Thyroid gland (tissue), 4 donors: Measurements from ENCODE around the gene CHPF. TPM values are rescaled to one million over a fixed set of nuclear protein-coding genes. Genes with fewer than 3 reads are reported as not detected.

Experiments
- DNase-seq, 2 donors: peaks; one replicate each; pipeline ENCODE4 v3.0.0-alpha.2; 2019
- H3K27ac ChIP-seq, 3 donors: fragments of 200-600 bp; sonication (generic); 1 replicate in 2 of 3; 2 replicates in 1 of 3; pipeline ENCODE4 v1.5.1; 2016 to 2019; ENCODE audit warnings: mild to moderate bottlenecking in 1 of 3, moderate library complexity in 1 of 3
- H3K27me3 ChIP-seq: fragments of 200-600 bp; sonication (generic); one replicate; pipeline ENCODE4 v1.5.1; 2019
- H3K36me3 ChIP-seq, 2 donors: fragments of 200-600 bp; sonication (generic); one replicate each; pipeline ENCODE4 v1.5.1; 2016 to 2019
- H3K4me1 ChIP-seq, 2 donors: fragments of 200-600 bp; sonication (generic); one replicate each; pipeline ENCODE4 v1.5.1; 2017 to 2019
- H3K4me3 ChIP-seq, 3 donors: fragments of 200-600 bp; sonication (generic); replicated peaks in 1 of 3; 1 replicate in 2 of 3; 2 replicates in 1 of 3; pipeline ENCODE4 v1.5.1; 2016; ENCODE audit warnings: mild to moderate bottlenecking in 1 of 3
- H3K9me3 ChIP-seq: fragments of 200-600 bp; sonication (generic); one replicate; pipeline ENCODE4 v1.5.1; 2017
- CTCF ChIP-seq, 6 experiments: fragments of 200-600 bp in 3 of 6; fragments of 450-650 bp in 3 of 6; sonication (generic) in 3 of 6; IDR thresholded peaks; one replicate each; pipeline ENCODE4 v1.5.1; 2016 to 2019; ENCODE audit warnings: antibody characterized with exemption in 6 of 6, mild to moderate bottlenecking in 2 of 6, inconsistent platforms in 1 of 6, moderate library complexity in 1 of 6
- POLR2A ChIP-seq, 2 donors: fragments of 450-650 bp; IDR thresholded peaks; one replicate each; pipeline ENCODE4 v1.6.1; 2017; ENCODE audit warnings: antibody characterized with exemption in 2 of 2, mild to moderate bottlenecking in 2 of 2, moderate library complexity in 1 of 2
- WGBS, 2 donors: methylation state at CpG; one replicate each; pipeline ENCODE4 v1.1.5; 2017; 5-methylcytosine and 5-hydroxymethylcytosine counted together
- intact Hi-C: fragments of 100-400 bp; cut with DNase I; formaldehyde crosslinking; loops from one replicate; pipeline ENCODE4 v1.15.1; 2023
- total RNA-seq, 4 donors: library from RNA; depleted of rRNA; stranded (reverse); fragments of >200 nt; gene quantifications; one replicate each; pipeline ENCODE4 v1.2.3, GENCODE V29; 2016

CHPF gene
- 100 to 1,000 TPM in 3 of 4 donors, 10 to 100 TPM in 1; 57.2 to 194 (median 141) TPM for total RNA-seq

GRCh38 chr2:219543596-219544358, at the start of gene CHPF, which contains the start of gene TMEM198:
TSS of gene CHPF (minus strand) at chr2:219543809. CDS start at chr2:219543538, 271 bp downstream.
TSS of gene TMEM198 (plus strand) at chr2:219544028. CDS start at chr2:219544728, 700 bp downstream.
- no peak for TF ChIP-seq CTCF (IDR thresholded peaks at IDR 0.05)
- TF ChIP-seq POLR2A (IDR thresholded peaks at IDR 0.05) = peak in 1 of 2 donors; percentile 85
- intact Hi-C loops = loop anchor here (5.0 kb wide), 1 partner anchor 144 kb away; no protein-coding TSS in a partner anchor
- peak; percentile 99 for DNase-seq
- WGBS, 2 donors = 1 to 2% methylated on average over 17 to 22 of the region's 75 CpGs
- peak within 1 kb of the TSS; percentile 33 to 83 (median 79) for H3K4me3 ChIP-seq
- peaks cover 21 to 24% of the 10 kb centered on the region in 2 donors for H3K4me1 ChIP-seq
- peak within 1 kb of the TSS; percentile 78 to 91 (median 84) for H3K27ac ChIP-seq
- H3K9me3 ChIP-seq = no peaks in the 10 kb centered on the region
- no peaks in the 10 kb centered on the region for H3K27me3 ChIP-seq
- H3K36me3 ChIP-seq = peaks cover 14 to 17% of the 10 kb centered on the region in 2 donors

GRCh38 chr2:219593154-219593553, 49.5 kb upstream of the CHPF start:
- intact Hi-C loops = no loop called here
- TF ChIP-seq POLR2A (IDR thresholded peaks at IDR 0.05) (no peak), CTCF (IDR thresholded peaks at IDR 0.05) (no peak)
- no peak overlapping the region for H3K27ac ChIP-seq
- WGBS, 2 donors = 85 to 91% methylated on average over 2 of the region's 2 CpGs
- H3K27me3 ChIP-seq = no peaks in the 10 kb centered on the region
- no peaks in the 10 kb centered on the region for H3K36me3 ChIP-seq
- H3K9me3 ChIP-seq = no peaks in the 10 kb centered on the region
- peaks cover 0 to 7% of the 10 kb centered on the region in 2 donors for H3K4me1 ChIP-seq
- no peak for DNase-seq
- no peak overlapping the region for H3K4me3 ChIP-seq

GRCh38 chr2:219592736-219593135, 49.1 kb upstream of the CHPF start:
- Histone ChIP-seq H3K4me3 (no peak overlapping the region), H3K4me1 (peaks cover 0 to 7% of the 10 kb centered on the region in 2 donors), H3K27ac (no peak overlapping the region), H3K36me3 (no peaks in the 10 kb centered on the region), H3K27me3 (no peaks in the 10 kb centered on the region), H3K9me3 (no peaks in the 10 kb centered on the region)
- 51 to 56% methylated on average over 6 of the region's 6 CpGs for WGBS, 2 donors
- TF ChIP-seq POLR2A (IDR thresholded peaks at IDR 0.05) (no peak), CTCF (IDR thresholded peaks at IDR 0.05) (no peak)
- peak; percentile 37 to 52 for DNase-seq
- intact Hi-C loops = no loop called here

GRCh38 chr2:219591091-219591490, 47.5 kb upstream of the CHPF start:
- WGBS, 2 donors = 70 to 72% methylated on average over 4 of the region's 4 CpGs
- no peaks in the 10 kb centered on the region for H3K36me3 ChIP-seq
- no peak overlapping the region for H3K27ac ChIP-seq
- H3K4me3 ChIP-seq = no peak overlapping the region
- H3K4me1 ChIP-seq = peaks cover 0 to 5% of the 10 kb centered on the region in 2 donors
- no peaks in the 10 kb centered on the region for H3K9me3 ChIP-seq
- TF ChIP-seq CTCF (IDR thresholded peaks at IDR 0.05) (no peak), POLR2A (IDR thresholded peaks at IDR 0.05) (no peak)
- intact Hi-C loops = no loop called here
- DNase-seq = no peak
- H3K27me3 ChIP-seq = no peaks in the 10 kb centered on the region

- WGBS, 2 donors = 57 to 100% methylated on average over 1 to 2 of the region's 2 CpGs
- Histone ChIP-seq H3K27ac (no peak overlapping the region), H3K4me3 (no peak overlapping the region), H3K9me3 (no peaks in the 10 kb centered on the region), H3K4me1 (peaks cover 31% of the 10 kb centered on the region in 2 donors), H3K27me3 (no peaks in the 10 kb centered on the region), H3K36me3 (no peaks in the 10 kb centered on the region)
- TF ChIP-seq POLR2A (IDR thresholded peaks at IDR 0.05) (no peak), CTCF (IDR thresholded peaks at IDR 0.05) (no peak)
- DNase-seq = peak in 1 of 2 donors; percentile 23
- intact Hi-C loops = no loop called here
Measured at GRCh38 chr2:219581346-219581745, 37.7 kb upstream of the CHPF start.
